HCT116 (cell line): Measurements from ENCODE around the gene PHACTR1. TPM values are rescaled to one million over a fixed set of nuclear protein-coding genes. Genes with fewer than 3 reads are reported as not detected.

ENCODE experiments used
- ATAC-seq: fragments of 200-7000 bp; cut with Tn5 transposase; 2 replicates; pipeline ENCODE4 v1.9.1; 2020; ENCODE audit warnings: mild to moderate bottlenecking, moderate library complexity
- BruUV-seq: library from RNA; stranded (reverse); fragments of 400-500 nt; replicated peaks from 2 replicates; lab custom pipeline; 2021; lab: Mats Ljungman, UMichigan
- CTCF ChIA-PET: fragments of 300-600 bp; sonication (Branson Sonifier 250); formaldehyde crosslinking; loops from one replicate; lab custom pipeline; 2021; ENCODE audit warnings: antibody characterized with exemption; lab: Charles Lee
- POLR2A ChIA-PET: fragments of 300-600, 350-600 bp; sonication (Branson Sonifier 250); formaldehyde crosslinking; loops from one replicate; lab custom pipeline; 2021; ENCODE audit warnings: antibody characterized with exemption; lab: Charles Lee
- RAD21 ChIA-PET, 2 experiments: fragments of 300-600 bp; sonication (Branson Sonifier 250); formaldehyde crosslinking; loops; one replicate each; lab custom pipeline; 2023; ENCODE audit warnings: low total read pairs in 2 of 2; ENCODE audit not compliant: uncharacterized antibody in 2 of 2, unreplicated experiment in 2 of 2, low non-redundant PET in 1 of 2; lab: Charles Lee
- DNase-seq: peaks from one replicate; pipeline ENCODE4 v3.0.0-alpha.2; 2010; ENCODE audit warnings: low read depth, low spot score
- H2AFZ ChIP-seq: fragments of 200-600 bp; shearing (Covaris generic), sonication (generic); 2 replicates; pipeline ENCODE4 v1.6.1; 2017; ENCODE audit warnings: low read depth, mixed run types, mixed read lengths, antibody characterized with exemption, low read length; ENCODE audit not compliant: poor library complexity, severe bottlenecking
- H3K27ac ChIP-seq: 2 replicates; pipeline ENCODE4 v1.5.1; 2012; ENCODE audit warnings: low read depth, low read length
- H3K27me3 ChIP-seq: fragments of 200-600 bp; sonication (generic); 2 replicates; pipeline ENCODE4 v1.6.1; 2016; ENCODE audit warnings: mixed run types, low read length, mixed read lengths; ENCODE audit not compliant: insufficient read depth
- H3K36me3 ChIP-seq, 2 experiments: fragments of 200-500 bp in 1 of 2; fragments of 200-600 bp in 1 of 2; sonication (Bioruptor generic) in 1 of 2; sonication (generic) in 1 of 2; 2 replicates each; pipeline versions ENCODE4 v1.5.1 to v1.6.1; 2014 to 2016; ENCODE audit warnings: low read length in 2 of 2, inconsistent platforms in 1 of 2, mixed read lengths in 1 of 2, mixed run types in 1 of 2; ENCODE audit not compliant: insufficient read depth in 2 of 2, control insufficient read depth in 1 of 2
- H3K4me1 ChIP-seq, 2 experiments: fragments of 200-600 bp in 1 of 2; sonication (generic) in 1 of 2; 2 replicates each; pipeline versions ENCODE4 v1.5.1 to v1.6.1; 2012 to 2017; ENCODE audit warnings: low read length in 2 of 2, inconsistent platforms in 1 of 2, mild to moderate bottlenecking in 1 of 2, mixed read lengths in 1 of 2, mixed run types in 1 of 2, moderate library complexity in 1 of 2; ENCODE audit not compliant: insufficient read depth in 2 of 2, control insufficient read depth in 1 of 2
- H3K4me2 ChIP-seq: fragments of 200-600 bp; sonication (generic); 2 replicates; pipeline ENCODE4 v1.6.1; 2017; ENCODE audit warnings: mixed run types, low read length, mixed read lengths
- H3K4me3 ChIP-seq, 2 experiments: fragments of 200-600 bp in 1 of 2; sonication (generic) in 1 of 2; replicated peaks in 1 of 2; 2 replicates each; pipeline ENCODE4 v1.5.1; 2011 to 2016; ENCODE audit warnings: low read length in 2 of 2, control low read depth in 1 of 2, low read depth in 1 of 2, mild to moderate bottlenecking in 1 of 2, mixed read lengths in 1 of 2, mixed run types in 1 of 2
- H3K79me2 ChIP-seq: fragments of 200-600 bp; sonication (generic); 2 replicates; pipeline ENCODE4 v1.6.1; 2017; ENCODE audit warnings: mild to moderate bottlenecking, mixed run types, low read length, moderate library complexity, mixed read lengths; ENCODE audit not compliant: insufficient read depth
- H3K9ac ChIP-seq: fragments of 200-600 bp; sonication (generic); 2 replicates; pipeline ENCODE4 v1.6.1; 2016; ENCODE audit warnings: low read length, mixed read lengths
- H3K9me2 ChIP-seq: fragments of 200-600 bp; sonication (generic), shearing (Covaris generic); 2 replicates; pipeline ENCODE4 v1.6.1; 2017; ENCODE audit warnings: mixed run types, mild to moderate bottlenecking, moderate library complexity; ENCODE audit not compliant: insufficient read depth
- H3K9me3 ChIP-seq, 2 experiments: fragments of 200-500 bp in 1 of 2; fragments of 200-600 bp in 1 of 2; sonication (Bioruptor generic) in 1 of 2; sonication (generic) in 1 of 2; 2 replicates each; pipeline ENCODE4 v1.6.1; 2014 to 2017; ENCODE audit warnings: low read length in 2 of 2, mixed read lengths in 2 of 2, inconsistent platforms in 1 of 2, low read depth in 1 of 2, mild to moderate bottlenecking in 1 of 2, mixed run types in 1 of 2, moderate library complexity in 1 of 2; ENCODE audit not compliant: control insufficient read depth in 1 of 2, insufficient read depth in 1 of 2
- H4K20me1 ChIP-seq: fragments of 200-600 bp; sonication (generic), shearing (Covaris generic); 2 replicates; pipeline ENCODE4 v1.6.1; 2017; ENCODE audit warnings: mixed run types, mild to moderate bottlenecking, moderate library complexity; ENCODE audit not compliant: insufficient read depth
- CBX3 ChIP-seq: IDR thresholded peaks from 2 replicates; pipeline ENCODE4 v1.6.1; 2012; ENCODE audit warnings: low read depth
- CEBPB ChIP-seq: IDR thresholded peaks from 2 replicates; pipeline ENCODE4 v1.6.1; 2012; ENCODE audit warnings: low read depth
- EGR1 ChIP-seq: IDR thresholded peaks from 2 replicates; pipeline ENCODE4 v1.6.1; 2012; ENCODE audit warnings: low read depth
- ELF1 ChIP-seq: IDR thresholded peaks from 2 replicates; pipeline ENCODE4 v1.6.1; 2012; ENCODE audit warnings: low read depth, borderline replicate concordance
- EZH2 ChIP-seq: fragments of 200-600 bp; sonication (generic); IDR thresholded peaks from 2 replicates; pipeline ENCODE4 v1.6.1; 2017; ENCODE audit warnings: antibody characterized with exemption, mixed run types
- EZH2phosphoT487 ChIP-seq: fragments of 200-600 bp; IDR thresholded peaks from 2 replicates; pipeline ENCODE4 v1.6.1; 2018; ENCODE audit warnings: antibody characterized with exemption, borderline replicate concordance
- FOSL1 ChIP-seq: IDR thresholded peaks from 2 replicates; pipeline ENCODE4 v1.6.1; 2012; ENCODE audit warnings: low read depth
- JUND ChIP-seq: IDR thresholded peaks from 2 replicates; pipeline ENCODE4 v1.6.1; 2012
- POLR2A ChIP-seq: IDR thresholded peaks from 2 replicates; pipeline ENCODE4 v1.7.0; 2011; ENCODE audit warnings: borderline replicate concordance; ENCODE audit not compliant: insufficient read depth, insufficient read length; ENCODE audit errors: extremely low read depth
- POLR2AphosphoS5 ChIP-seq: IDR thresholded peaks from 2 replicates; pipeline ENCODE4 v1.6.1; 2011; ENCODE audit warnings: mild to moderate bottlenecking, low read depth, low read length, moderate library complexity
- RAD21 ChIP-seq: IDR thresholded peaks from 2 replicates; pipeline ENCODE4 v1.6.1; 2012; ENCODE audit warnings: low read depth, mild to moderate bottlenecking
- SIN3A ChIP-seq: IDR thresholded peaks from 2 replicates; pipeline ENCODE4 v1.6.1; 2012; ENCODE audit warnings: low read depth
- SP1 ChIP-seq: IDR thresholded peaks from 2 replicates; pipeline ENCODE4 v1.6.1; 2012; ENCODE audit warnings: low read depth
- SRF ChIP-seq: IDR thresholded peaks from 2 replicates; pipeline ENCODE4 v1.6.1; 2012; ENCODE audit warnings: low read depth
- TCF7L2 ChIP-seq: IDR thresholded peaks from 2 replicates; pipeline ENCODE4 v1.7.0; 2011; ENCODE audit warnings: borderline replicate concordance, inconsistent platforms; ENCODE audit not compliant: insufficient read depth, insufficient read length; ENCODE audit errors: extremely low read depth
- YY1 ChIP-seq: IDR thresholded peaks from 2 replicates; pipeline ENCODE4 v1.6.1; 2011; ENCODE audit warnings: low read length, low read depth, moderate library complexity, mild to moderate bottlenecking; ENCODE audit not compliant: insufficient replicate concordance; ENCODE audit errors: extremely low read depth
- ZFX ChIP-seq: fragments of 450-650 bp; IDR thresholded peaks from 2 replicates; pipeline ENCODE4 v1.6.1; 2017
- ZNF274 ChIP-seq: fragments of 200-500 bp; sonication (Bioruptor generic); IDR thresholded peaks from 2 replicates; pipeline ENCODE4 v1.6.1; 2014; ENCODE audit warnings: mild to moderate bottlenecking, low read depth, low read length, inconsistent platforms
- intact Hi-C: fragments of 100-400 bp; cut with micrococcal nuclease; formaldehyde crosslinking; loops from 2 replicates; pipeline ENCODE4 v1.10.0; 2022
- total RNA-seq: library from RNA; stranded (reverse); gene quantifications from one replicate; pipeline ENCODE4 v1.2.1, GENCODE V29; 2021; ENCODE audit not compliant: unreplicated experiment
- TF ChIP-seq, protein P1 (sequence below): IDR thresholded peaks from 2 replicates; pipeline ENCODE4 v1.6.1; 2012
- TF ChIP-seq, protein P2 (sequence below): IDR thresholded peaks from 2 replicates; pipeline ENCODE4 v1.6.1; 2011; ENCODE audit warnings: mild to moderate bottlenecking, low read length, moderate library complexity; ENCODE audit not compliant: insufficient replicate concordance; ENCODE audit errors: extremely low read depth
- TF ChIP-seq, protein P3 (sequence below): IDR thresholded peaks from 2 replicates; pipeline ENCODE4 v1.6.1; 2012; ENCODE audit warnings: low read depth
- TF ChIP-seq, protein P4 (sequence below): IDR thresholded peaks from 2 replicates; pipeline ENCODE4 v1.6.1; 2012

Gene PHACTR1
- total RNA-seq, 1 experiment from 2014 or later = 0.17 TPM

DNA sequence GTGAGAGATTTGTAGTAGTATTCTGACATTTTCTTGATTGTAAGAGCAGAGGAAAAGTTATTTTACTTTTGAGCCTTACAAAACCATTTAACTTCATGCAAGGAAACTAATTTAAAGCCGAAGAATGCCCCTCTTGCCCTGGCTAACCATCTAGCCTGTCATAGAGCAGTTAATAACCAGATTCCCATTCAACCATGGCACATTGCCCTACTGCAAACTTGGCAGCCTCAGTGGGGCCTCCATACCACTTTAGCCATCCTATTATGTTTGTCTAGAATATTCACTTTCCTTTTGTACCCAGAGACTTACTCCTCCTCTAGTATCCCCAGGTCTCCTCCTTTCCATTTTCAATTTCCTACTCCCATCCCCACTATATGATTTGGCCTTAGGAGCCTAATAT lies 380.9 kb downstream of the PHACTR1 start (continued):
- no peak for TF ChIP-seq CEBPB
- TF ChIP-seq ZNF274 = no peak
- no peak for TF ChIP-seq CBX3
- TF ChIP-seq, protein P1, sequence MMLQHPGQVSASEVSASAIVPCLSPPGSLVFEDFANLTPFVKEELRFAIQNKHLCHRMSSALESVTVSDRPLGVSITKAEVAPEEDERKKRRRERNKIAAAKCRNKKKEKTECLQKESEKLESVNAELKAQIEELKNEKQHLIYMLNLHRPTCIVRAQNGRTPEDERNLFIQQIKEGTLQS = no peak
- TF ChIP-seq JUND = no peak
- TF ChIP-seq EZH2 = no peak

DNA sequence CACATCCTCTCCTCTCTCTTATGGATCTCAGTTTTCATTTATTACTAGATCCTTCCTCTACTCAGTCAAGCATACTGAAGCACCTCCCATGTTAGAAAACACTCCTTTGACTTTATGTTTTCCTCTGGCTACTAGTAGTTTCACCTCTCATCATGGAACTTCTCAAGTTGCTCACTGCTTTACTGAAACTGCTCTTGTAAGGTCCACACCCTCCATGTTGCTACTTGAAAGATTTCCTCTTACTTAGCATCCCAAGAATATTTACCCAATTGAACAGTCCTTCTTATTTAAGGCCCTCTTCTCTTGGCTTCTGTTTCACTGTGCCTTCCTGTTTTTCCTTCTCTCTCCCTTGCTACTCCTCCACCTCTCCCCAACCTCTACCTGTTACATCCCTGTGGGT lies 381.4 kb downstream of the PHACTR1 start:
- no peaks in the 10 kb centered on the region for H3K9me3 ChIP-seq
- H3K36me3 ChIP-seq = no peaks in the 10 kb centered on the region
- RAD21 ChIA-PET = no interaction called here
- H3K27me3 ChIP-seq = peaks cover 41% of the 10 kb centered on the region; the same call in 1 of the 2 replicates
- no peaks in the 10 kb centered on the region for H3K4me1 ChIP-seq
- TF ChIP-seq SIN3A (no peak), FOSL1 (no peak), JUND (no peak), ELF1 (no peak), EGR1 (no peak), SP1 (no peak), RAD21 (no peak), TCF7L2 (no peak), SRF (no peak), ZNF274 (no peak), YY1 (no peak), CEBPB (no peak), EZH2phosphoT487 (no peak), POLR2A (no peak), POLR2AphosphoS5 (no peak), ZFX (no peak)
- TF ChIP-seq, protein P2, sequence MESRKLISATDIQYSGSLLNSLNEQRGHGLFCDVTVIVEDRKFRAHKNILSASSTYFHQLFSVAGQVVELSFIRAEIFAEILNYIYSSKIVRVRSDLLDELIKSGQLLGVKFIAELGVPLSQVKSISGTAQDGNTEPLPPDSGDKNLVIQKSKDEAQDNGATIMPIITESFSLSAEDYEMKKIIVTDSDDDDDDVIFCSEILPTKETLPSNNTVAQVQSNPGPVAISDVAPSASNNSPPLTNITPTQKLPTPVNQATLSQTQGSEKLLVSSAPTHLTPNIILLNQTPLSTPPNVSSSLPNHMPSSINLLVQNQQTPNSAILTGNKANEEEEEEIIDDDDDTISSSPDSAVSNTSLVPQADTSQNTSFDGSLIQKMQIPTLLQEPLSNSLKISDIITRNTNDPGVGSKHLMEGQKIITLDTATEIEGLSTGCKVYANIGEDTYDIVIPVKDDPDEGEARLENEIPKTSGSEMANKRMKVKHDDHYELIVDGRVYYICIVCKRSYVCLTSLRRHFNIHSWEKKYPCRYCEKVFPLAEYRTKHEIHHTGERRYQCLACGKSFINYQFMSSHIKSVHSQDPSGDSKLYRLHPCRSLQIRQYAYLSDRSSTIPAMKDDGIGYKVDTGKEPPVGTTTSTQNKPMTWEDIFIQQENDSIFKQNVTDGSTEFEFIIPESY = no peak
- TF ChIP-seq, protein P3, sequence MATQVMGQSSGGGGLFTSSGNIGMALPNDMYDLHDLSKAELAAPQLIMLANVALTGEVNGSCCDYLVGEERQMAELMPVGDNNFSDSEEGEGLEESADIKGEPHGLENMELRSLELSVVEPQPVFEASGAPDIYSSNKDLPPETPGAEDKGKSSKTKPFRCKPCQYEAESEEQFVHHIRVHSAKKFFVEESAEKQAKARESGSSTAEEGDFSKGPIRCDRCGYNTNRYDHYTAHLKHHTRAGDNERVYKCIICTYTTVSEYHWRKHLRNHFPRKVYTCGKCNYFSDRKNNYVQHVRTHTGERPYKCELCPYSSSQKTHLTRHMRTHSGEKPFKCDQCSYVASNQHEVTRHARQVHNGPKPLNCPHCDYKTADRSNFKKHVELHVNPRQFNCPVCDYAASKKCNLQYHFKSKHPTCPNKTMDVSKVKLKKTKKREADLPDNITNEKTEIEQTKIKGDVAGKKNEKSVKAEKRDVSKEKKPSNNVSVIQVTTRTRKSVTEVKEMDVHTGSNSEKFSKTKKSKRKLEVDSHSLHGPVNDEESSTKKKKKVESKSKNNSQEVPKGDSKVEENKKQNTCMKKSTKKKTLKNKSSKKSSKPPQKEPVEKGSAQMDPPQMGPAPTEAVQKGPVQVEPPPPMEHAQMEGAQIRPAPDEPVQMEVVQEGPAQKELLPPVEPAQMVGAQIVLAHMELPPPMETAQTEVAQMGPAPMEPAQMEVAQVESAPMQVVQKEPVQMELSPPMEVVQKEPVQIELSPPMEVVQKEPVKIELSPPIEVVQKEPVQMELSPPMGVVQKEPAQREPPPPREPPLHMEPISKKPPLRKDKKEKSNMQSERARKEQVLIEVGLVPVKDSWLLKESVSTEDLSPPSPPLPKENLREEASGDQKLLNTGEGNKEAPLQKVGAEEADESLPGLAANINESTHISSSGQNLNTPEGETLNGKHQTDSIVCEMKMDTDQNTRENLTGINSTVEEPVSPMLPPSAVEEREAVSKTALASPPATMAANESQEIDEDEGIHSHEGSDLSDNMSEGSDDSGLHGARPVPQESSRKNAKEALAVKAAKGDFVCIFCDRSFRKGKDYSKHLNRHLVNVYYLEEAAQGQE = no peak
- TF ChIP-seq, protein P4, sequence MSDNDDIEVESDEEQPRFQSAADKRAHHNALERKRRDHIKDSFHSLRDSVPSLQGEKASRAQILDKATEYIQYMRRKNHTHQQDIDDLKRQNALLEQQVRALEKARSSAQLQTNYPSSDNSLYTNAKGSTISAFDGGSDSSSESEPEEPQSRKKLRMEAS = no peak
- TF ChIP-seq, all 23 proteins: peak for 0
- no peaks in the 10 kb centered on the region for H3K9me2 ChIP-seq
- no peaks in the 10 kb centered on the region for H3K79me2 ChIP-seq
- H2AFZ ChIP-seq = no peak overlapping the region
- DNase-seq (no peak), ATAC-seq (no peak)
- intact Hi-C loops = no loop called here
- no peak overlapping the region for H3K27ac ChIP-seq
- ChIA-PET CTCF (no interaction called here), POLR2A (no interaction called here)
- no peak overlapping the region for H3K4me2 ChIP-seq
- no TSS peak for BruUV-seq
- H4K20me1 ChIP-seq = no peaks in the 10 kb centered on the region
- no peak overlapping the region for H3K4me3 ChIP-seq
- no peak overlapping the region for H3K9ac ChIP-seq
